HepG2 (cell line): ENCODE data around the gene C5orf15. TPM values are rescaled to one million over a fixed set of nuclear protein-coding genes. Genes with fewer than 3 reads are reported as not detected.

ENCODE experiments used
- ATAC-seq: fragments of 200-7000 bp; cut with Tn5 transposase; 3 replicates; pipeline ENCODE4 v1.9.1; 2020; ENCODE audit warnings: mild to moderate bottlenecking, moderate library complexity
- BruUV-seq: library from RNA; stranded (reverse); fragments of 400-500 nt; replicated peaks from 2 replicates; lab custom pipeline; 2021; lab: Mats Ljungman, UMichigan
- CTCF ChIA-PET: fragments of 300-600 bp; formaldehyde crosslinking; extraction: SDS; loops from one replicate; lab custom pipeline; 2021; ENCODE audit warnings: low total read pairs, inconsistent platforms, low intra/inter-chr PET ratio; lab: Yijun Ruan, JAX
- POLR2A ChIA-PET: fragments of 350-600 bp; sonication (Branson Sonifier 250); formaldehyde crosslinking; loops from one replicate; lab custom pipeline; 2020; ENCODE audit warnings: antibody characterized with exemption, inconsistent platforms; lab: Yijun Ruan, JAX
- DNase-seq: peaks from one replicate; pipeline ENCODE4 v3.0.0-alpha.2; 2015; ENCODE audit warnings: low spot score
- FAIRE-seq: peaks from 3 replicates; lab custom pipeline; 2011; peaks lifted over from hg19 to GRCh38; lab: Jason Lieb, UNC
- H2AFZ ChIP-seq: one replicate; pipeline ENCODE4 v1.6.1; 2011; ENCODE audit warnings: low read length, inconsistent platforms
- H3K27ac ChIP-seq: fragments of 300-600 bp; 3 replicates; pipeline ENCODE4 v1.8.0; 2011; ENCODE audit warnings: mixed run types, mild to moderate bottlenecking, mixed read lengths, low read length, inconsistent platforms; ENCODE audit not compliant: insufficient read depth; ENCODE audit errors: extremely low read length
- H3K27me3 ChIP-seq, 2 experiments: fragments of 200-600 bp in 1 of 2; 2 replicates in 1 of 2; 3 replicates in 1 of 2; pipeline versions ENCODE4 v1.6.0 to v1.8.0; 2011; ENCODE audit warnings: low read length in 2 of 2, mild to moderate bottlenecking in 2 of 2, moderate library complexity in 2 of 2, inconsistent platforms in 1 of 2; ENCODE audit not compliant: insufficient read depth in 2 of 2, control insufficient read depth in 1 of 2
- H3K36me3 ChIP-seq, 2 experiments: fragments of 200-600 bp in 1 of 2; replicated peaks in 1 of 2; 2 replicates in 1 of 2; 3 replicates in 1 of 2; pipeline versions ENCODE4 v1.5.1 to v1.8.0; 2011; ENCODE audit warnings: low read length in 2 of 2, inconsistent platforms in 1 of 2; ENCODE audit not compliant: insufficient read depth in 2 of 2, control insufficient read depth in 1 of 2
- H3K4me1 ChIP-seq: 2 replicates; pipeline ENCODE4 v1.5.1; 2012; ENCODE audit warnings: low read length, inconsistent platforms; ENCODE audit not compliant: insufficient read depth
- H3K4me2 ChIP-seq: 2 replicates; pipeline ENCODE4 v1.6.0; 2011; ENCODE audit warnings: low read depth, low read length, inconsistent platforms
- H3K4me3 ChIP-seq, 3 experiments: fragments of 200-600 bp in 1 of 3; sonication (generic), shearing (Covaris generic) in 1 of 3; replicated peaks in 1 of 3; 2 replicates each; pipeline ENCODE4 v1.5.1; 2011 to 2016; ENCODE audit warnings: low read length in 3 of 3, inconsistent platforms in 2 of 3, low read depth in 2 of 3, mild to moderate bottlenecking in 2 of 3, control low read depth in 1 of 3, mixed read lengths in 1 of 3; ENCODE audit not compliant: insufficient read depth in 1 of 3
- H3K79me2 ChIP-seq: one replicate; pipeline ENCODE4 v1.6.1; 2011; ENCODE audit warnings: low read length, inconsistent platforms; ENCODE audit not compliant: insufficient read depth
- H3K9ac ChIP-seq: 2 replicates; pipeline ENCODE4 v1.6.0; 2011; ENCODE audit warnings: mild to moderate bottlenecking, low read depth, low read length, inconsistent platforms; ENCODE audit not compliant: insufficient read depth
- H3K9me3 ChIP-seq: 2 replicates; pipeline ENCODE4 v1.5.1; 2012; ENCODE audit warnings: mild to moderate bottlenecking, low read length
- H4K20me1 ChIP-seq: 2 replicates; pipeline ENCODE4 v1.6.0; 2011; ENCODE audit warnings: inconsistent platforms, mild to moderate bottlenecking, low read length, moderate library complexity; ENCODE audit not compliant: insufficient read depth
- CBX2 ChIP-seq, 2 experiments: fragments of 200-600 bp in 1 of 2; sonication (generic); formaldehyde crosslinking in 1 of 2; IDR thresholded peaks; 2 replicates each; pipeline versions ENCODE4 v1.7.0 to v1.8.1; 2018 to 2022; ENCODE audit warnings: low read depth in 2 of 2, low read length in 1 of 2, mild to moderate bottlenecking in 1 of 2, missing genetic modification reagents in 1 of 2
- ESRRA ChIP-seq: sonication (generic); formaldehyde crosslinking; IDR thresholded peaks from 2 replicates; pipeline ENCODE4 v1.5.1; 2020; ENCODE audit warnings: mild to moderate bottlenecking, low read depth, missing genetic modification reagents
- HOXA9 ChIP-seq: sonication (generic); formaldehyde crosslinking; IDR thresholded peaks from 2 replicates; pipeline ENCODE4 v1.8.1; 2022; ENCODE audit warnings: missing genetic modification reagents, mild to moderate bottlenecking, moderate library complexity, borderline replicate concordance
- MIXL1 ChIP-seq: IDR thresholded peaks from 2 replicates; pipeline ENCODE4 v1.6.1; 2016
- POGZ ChIP-seq: sonication (generic); formaldehyde crosslinking; IDR thresholded peaks from 2 replicates; pipeline ENCODE4 v1.4.0; 2020; ENCODE audit warnings: mild to moderate bottlenecking, missing genetic modification reagents
- RAD21 ChIP-seq: fragments of 450-650 bp; formaldehyde crosslinking; IDR thresholded peaks from 2 replicates; pipeline ENCODE4 v1.5.0; 2020; ENCODE audit warnings: mild to moderate bottlenecking
- ZNF263 ChIP-seq: sonication (generic); formaldehyde crosslinking; IDR thresholded peaks from 2 replicates; pipeline ENCODE4 v1.4.0; 2020; ENCODE audit warnings: missing genetic modification reagents
- ZNF276 ChIP-seq: sonication (generic); formaldehyde crosslinking; IDR thresholded peaks from 2 replicates; pipeline ENCODE4 v1.4.0; 2020; ENCODE audit warnings: mild to moderate bottlenecking, low read depth, missing genetic modification reagents
- ZNF552 ChIP-seq: sonication (generic); formaldehyde crosslinking; IDR thresholded peaks from 2 replicates; pipeline ENCODE4 v1.9.0; 2022; ENCODE audit warnings: missing genetic modification reagents, mild to moderate bottlenecking, borderline replicate concordance
- ZNF576 ChIP-seq: sonication (generic); formaldehyde crosslinking; IDR thresholded peaks from 2 replicates; pipeline ENCODE4 v1.4.0; 2020; ENCODE audit warnings: mild to moderate bottlenecking, missing genetic modification reagents
- ZNF577 ChIP-seq: sonication (generic); formaldehyde crosslinking; IDR thresholded peaks from 2 replicates; pipeline ENCODE4 v1.4.0; 2020; ENCODE audit warnings: mild to moderate bottlenecking, low read depth, missing genetic modification reagents, borderline replicate concordance
- ZNF670 ChIP-seq: sonication (generic); formaldehyde crosslinking; IDR thresholded peaks from 2 replicates; pipeline ENCODE4 v1.8.0; 2022; ENCODE audit warnings: mild to moderate bottlenecking, missing genetic modification reagents, borderline replicate concordance
- WGBS: methylation state at CpG from one replicate; pipeline ENCODE4 v1.1.6; 2017; ENCODE audit warnings: low lambda C conversion rate; 5-methylcytosine and 5-hydroxymethylcytosine counted together
- in situ Hi-C: cut with HindIII; loops from 2 replicates; pipeline ENCODE4 v1.10.0; 2017; ENCODE audit warnings: low pct_unique_long_range_greater_than_20kb; ENCODE audit not compliant: extremely low pct_ligation_motif_present
- intact Hi-C: fragments of 100-400 bp; cut with micrococcal nuclease; formaldehyde crosslinking; loops from one replicate; pipeline ENCODE4 v1.10.0; 2022; ENCODE audit not compliant: unreplicated experiment
- polyA plus RNA-seq, 8 experiments: library from polyadenylated mRNA; depleted of rRNA in 3 of 8; stranded (reverse) in 7 of 8; unstranded in 1 of 8; fragments of >200 nt; fragmentation: Illumina TruSeq in 4 of 8; extraction: Trizol in 4 of 8; gene quantifications; 2 replicates each; pipeline versions ENCODE4 v1.2.1 to v1.2.3, GENCODE V29; 2011 to 2016; ENCODE audit warnings: low read depth in 4 of 8, missing spikeins in 1 of 8, mixed read lengths in 1 of 8; ENCODE audit not compliant: insufficient read depth in 1 of 8
- total RNA-seq, 5 experiments: library from RNA; depleted of rRNA; stranded (reverse); fragments of >200 nt; fragmentation: Illumina TruSeq; extraction: Trizol; gene quantifications; 2 replicates each; pipeline ENCODE4 v1.2.3, GENCODE V29; 2016; ENCODE audit warnings: low read depth in 1 of 5

C5orf15 gene
- total and polyA plus RNA-seq, 2 of the 13 experiments (the other 11 are each of a cell fraction or from before 2014, with no cell fraction given) = 58.5 to 82.7 TPM

GRCh38 chr5:133942614-133943474, 25.6 kb downstream of the C5orf15 start:
- WGBS = 25% methylated on average over 10 of the region's 11 CpGs
- no peak overlapping the region for H3K4me3 ChIP-seq
- no peak overlapping the region for H3K4me2 ChIP-seq
- TF ChIP-seq MIXL1 (CRISPR knock-in tag) = no peak
- TF ChIP-seq ZNF263 (CRISPR knock-in tag) = peak; percentile 76
- POLR2A ChIA-PET = no interaction called here
- no peak overlapping the region for H3K27ac ChIP-seq
- no peaks in the 10 kb centered on the region for H3K79me2 ChIP-seq
- no peaks in the 10 kb centered on the region for H3K36me3 ChIP-seq
- intact Hi-C loops (loop anchor here (10.0 kb wide), 2 partner anchors 188 to 388 kb away; no protein-coding TSS in a partner anchor), in situ Hi-C loops (loop anchor here (10.0 kb wide), 1 partner anchor 518 kb away; no protein-coding TSS in a partner anchor)
- H3K4me1 ChIP-seq = peaks cover 22% of the 10 kb centered on the region
- H4K20me1 ChIP-seq = no peaks in the 10 kb centered on the region
- BruUV-seq = no TSS peak
- FAIRE-seq (no peak), DNase-seq (no peak), ATAC-seq (no peak; the same call in 2 of the 3 replicates)
- H3K9ac ChIP-seq = no peak overlapping the region
- no peaks in the 10 kb centered on the region for H3K9me3 ChIP-seq
- peaks cover 1 to 9% of the 10 kb centered on the region in 2 experiments; a peak in 2 of 5 replicates for H3K27me3 ChIP-seq
- no peak overlapping the region for H2AFZ ChIP-seq
- CTCF ChIA-PET = interaction anchor here (1.5 kb wide), 1 partner anchor 519 kb away, joined by 6 read pairs; no protein-coding TSS in a partner anchor

- H3K27ac ChIP-seq = no peak overlapping the region
- no peak overlapping the region for H2AFZ ChIP-seq
- no peaks in the 10 kb centered on the region for H3K9me3 ChIP-seq
- BruUV-seq = no TSS peak
- H3K27me3 ChIP-seq = peaks cover under 1 to 1% of the 10 kb centered on the region in 2 experiments; a peak in 2 of 5 replicates
- no peak for DNase-seq
- H3K36me3 ChIP-seq = no peaks in the 10 kb centered on the region
- intact Hi-C loops = loop anchor here (10.0 kb wide), 2 partner anchors 187 to 387 kb away; no protein-coding TSS in a partner anchor
- H3K4me2 ChIP-seq = no peak overlapping the region
- H3K79me2 ChIP-seq = no peaks in the 10 kb centered on the region
- peaks cover 22% of the 10 kb centered on the region for H3K4me1 ChIP-seq
- FAIRE-seq = no peak
- in situ Hi-C loops = loop anchor here (10.0 kb wide), 1 partner anchor 517 kb away; no protein-coding TSS in a partner anchor
- H3K9ac ChIP-seq = no peak overlapping the region
- POLR2A ChIA-PET = no interaction called here
- no peak overlapping the region for H3K4me3 ChIP-seq
- 57% methylated on average over 8 of the region's 8 CpGs for WGBS
- no peaks in the 10 kb centered on the region for H4K20me1 ChIP-seq
- CTCF ChIA-PET = no interaction called here
- no peak for ATAC-seq
- TF ChIP-seq ZNF552 (CRISPR knock-in tag) (no peak), ZNF276 (CRISPR knock-in tag) (no peak), POGZ (CRISPR knock-in tag) (no peak), ESRRA (CRISPR knock-in tag) (no peak), ZNF576 (CRISPR knock-in tag) (no peak), CBX2 (IDR thresholded peaks at IDR 0.05; ENCODE audit: low read depth, low read length) (no peak), CBX2 (CRISPR knock-in tag; IDR thresholded peaks at IDR 0.05; ENCODE audit: low read depth) (no peak), ZNF670 (CRISPR knock-in tag) (no peak), HOXA9 (CRISPR knock-in tag) (no peak), ZNF577 (CRISPR knock-in tag) (no peak), RAD21 (CRISPR knock-in tag) (no peak)
Observed at GRCh38 chr5:133941456-133942196, 26.8 kb downstream of the C5orf15 start.
